Measurements from ENCODE around the gene CTSE. TPM values are rescaled to one million over a fixed set of nuclear protein-coding genes. Genes with fewer than 3 reads are reported as not detected.

Gene CTSE
- total and polyA plus RNA-seq, 2 of the 8 experiments (the other 6 are each of a cell fraction or from before 2014, with no cell fraction given) = 0.03 TPM; not detected in 1

GRCh38 chr1:205965036-205965884 lies 58.4 kb downstream of the CTSE start:
- POLR2A ChIA-PET (ENCODE audit: partially characterized antibody) = no interaction called here
- WGBS, 2 experiments (ENCODE audit: extremely low coverage in 1 of 2, insufficient coverage in 1 of 2, insufficient read length in 1 of 2, insufficient replicate concordance in 2 of 2, low coverage in 1 of 2, low lambda C conversion rate in 2 of 2, missing lambda C conversion rate in 1 of 2) = 71% methylated on average over 12 of the region's 13 CpGs; no CpG with 5 or more reads in 1 of the 2 experiments
- TF ChIP-seq RBBP5 (IDR thresholded peaks at IDR 0.05; ENCODE audit: borderline replicate concordance, low read depth, low read length) (no peak), TAF1 (IDR thresholded peaks at IDR 0.05; ENCODE audit: low read depth, low read length) (no peak), BRCA1 (IDR thresholded peaks at IDR 0.05; ENCODE audit: low read depth, low read length) (no peak), YY1 (IDR thresholded peaks at IDR 0.05; ENCODE audit: low read depth, low read length) (no peak), HDAC6 (IDR thresholded peaks at IDR 0.05; ENCODE audit: low read depth, low read length) (no peak), KDM5A (IDR thresholded peaks at IDR 0.05; ENCODE audit: low read length) (no peak), CBX5 (IDR thresholded peaks at IDR 0.05; ENCODE audit: low read depth, low read length) (no peak), EP300 (IDR thresholded peaks at IDR 0.05; ENCODE audit: borderline replicate concordance in 1 of 2, low read depth in 2 of 2, low read length in 2 of 2) (no peak), CHD2 (IDR thresholded peaks at IDR 0.05; ENCODE audit: low read length) (no peak), EZH2 (IDR thresholded peaks at IDR 0.05; ENCODE audit: low read depth, low read length, severe bottlenecking) (no peak), MAFK (IDR thresholded peaks at IDR 0.05; ENCODE audit: low read depth, low read length) (no peak), RNF2 (IDR thresholded peaks at IDR 0.05; ENCODE audit: borderline replicate concordance, low read depth, low read length, missing control alignments, poor library complexity, severe bottlenecking) (no peak)

More at GRCh38 chr1:205965036-205965884, 58.4 kb downstream of the CTSE start:
- CTCF ChIA-PET (ENCODE audit: partially characterized antibody) = interaction anchor here (0.6 to 2.2 kb wide), 8 partner anchors 12 to 306 kb away, joined by 3 to 20 read pairs (median 3); no protein-coding TSS in a partner anchor
- Histone ChIP-seq H3K79me2 (ENCODE audit: control insufficient read depth in 1 of 2, insufficient read depth in 2 of 2, low read length in 2 of 2) (no peaks in the 10 kb centered on the region), H2AFZ (ENCODE audit: low read length) (no peak overlapping the region), H4K5ac (ENCODE audit: insufficient read length, low read depth, low read length) (no peak overlapping the region), H3K4me3 (ENCODE audit: extremely low read depth in 1 of 4, insufficient read depth in 2 of 4, low read depth in 3 of 4, low read length in 4 of 4) (no peak overlapping the region), H2AK5ac (ENCODE audit: low read depth, low read length) (no peak overlapping the region), H3K27ac (ENCODE audit: low read depth, low read length) (no peak overlapping the region), H4K8ac (ENCODE audit: extremely low read depth, insufficient read depth, low read length) (no peak overlapping the region), H3K4ac (replicated peaks; ENCODE audit: insufficient read length, low read depth, low read length) (no peak overlapping the region), H2BK5ac (ENCODE audit: low read depth, low read length) (no peak overlapping the region), H3K79me1 (ENCODE audit: low read depth, low read length) (no peaks in the 10 kb centered on the region), H2BK20ac (ENCODE audit: low read length) (no peak overlapping the region), H3K14ac (ENCODE audit: insufficient read length) (no peak overlapping the region), H3K27me3 (replicated peaks in 1 of 4; ENCODE audit: control insufficient read depth in 3 of 4, extremely low read depth in 1 of 4, insufficient read depth in 3 of 4, low read length in 3 of 4) (no peaks in the 10 kb centered on the region), H2BK12ac (ENCODE audit: low read depth, low read length) (no peak overlapping the region), H3K23ac (ENCODE audit: insufficient read length) (no peak overlapping the region), H3K18ac (ENCODE audit: extremely low read depth, low read length) (no peak overlapping the region), H4K20me1 (replicated peaks in 1 of 2; ENCODE audit: control insufficient read depth in 1 of 2, insufficient read depth in 2 of 2, low read length in 2 of 2) (no peaks in the 10 kb centered on the region), H3K4me2 (ENCODE audit: insufficient read depth in 1 of 2, low read depth in 2 of 2, low read length in 2 of 2) (no peak overlapping the region), H3K9me3 (ENCODE audit: insufficient read depth in 2 of 2, low read depth in 1 of 2, low read length in 1 of 2) (no peaks in the 10 kb centered on the region), H3K9ac (replicated peaks in 1 of 4; ENCODE audit: extremely low read depth in 1 of 4, low read depth in 3 of 4, low read length in 3 of 4) (no peak overlapping the region), H3K23me2 (ENCODE audit: low read depth, low read length) (no peaks in the 10 kb centered on the region), H3K56ac (replicated peaks; ENCODE audit: insufficient read length, low read depth, low read length) (no peak overlapping the region), H4K91ac (replicated peaks; ENCODE audit: insufficient read length, low read length) (no peak overlapping the region), H2BK120ac (replicated peaks; ENCODE audit: low read depth, low read length) (no peak overlapping the region), H3K4me1 (replicated peaks in 1 of 4; ENCODE audit: control insufficient read depth in 3 of 4, insufficient read depth in 4 of 4, low read length in 3 of 4) (peaks cover 0 to 9% (median 4%) of the 10 kb centered on the region in 4 experiments; a peak in 4 of 7 replicates), H2BK15ac (ENCODE audit: low read length) (no peak overlapping the region), H3K36me3 (ENCODE audit: control insufficient read depth in 2 of 4, insufficient read depth in 4 of 4, low read length in 3 of 4) (no peaks in the 10 kb centered on the region)
- DNase-seq (ENCODE audit: low read depth in 1 of 2, low spot score in 2 of 2) = no peak
- FAIRE-seq = no peak

Data from H1 (cell line).